ENCODE data around the gene PLEKHN1. TPM values are rescaled to one million over a fixed set of nuclear protein-coding genes. Genes with fewer than 3 reads are reported as not detected.

The PLEKHN1 gene
- total RNA-seq, 1 experiment from 2014 or later = 0.04 TPM

DNA sequence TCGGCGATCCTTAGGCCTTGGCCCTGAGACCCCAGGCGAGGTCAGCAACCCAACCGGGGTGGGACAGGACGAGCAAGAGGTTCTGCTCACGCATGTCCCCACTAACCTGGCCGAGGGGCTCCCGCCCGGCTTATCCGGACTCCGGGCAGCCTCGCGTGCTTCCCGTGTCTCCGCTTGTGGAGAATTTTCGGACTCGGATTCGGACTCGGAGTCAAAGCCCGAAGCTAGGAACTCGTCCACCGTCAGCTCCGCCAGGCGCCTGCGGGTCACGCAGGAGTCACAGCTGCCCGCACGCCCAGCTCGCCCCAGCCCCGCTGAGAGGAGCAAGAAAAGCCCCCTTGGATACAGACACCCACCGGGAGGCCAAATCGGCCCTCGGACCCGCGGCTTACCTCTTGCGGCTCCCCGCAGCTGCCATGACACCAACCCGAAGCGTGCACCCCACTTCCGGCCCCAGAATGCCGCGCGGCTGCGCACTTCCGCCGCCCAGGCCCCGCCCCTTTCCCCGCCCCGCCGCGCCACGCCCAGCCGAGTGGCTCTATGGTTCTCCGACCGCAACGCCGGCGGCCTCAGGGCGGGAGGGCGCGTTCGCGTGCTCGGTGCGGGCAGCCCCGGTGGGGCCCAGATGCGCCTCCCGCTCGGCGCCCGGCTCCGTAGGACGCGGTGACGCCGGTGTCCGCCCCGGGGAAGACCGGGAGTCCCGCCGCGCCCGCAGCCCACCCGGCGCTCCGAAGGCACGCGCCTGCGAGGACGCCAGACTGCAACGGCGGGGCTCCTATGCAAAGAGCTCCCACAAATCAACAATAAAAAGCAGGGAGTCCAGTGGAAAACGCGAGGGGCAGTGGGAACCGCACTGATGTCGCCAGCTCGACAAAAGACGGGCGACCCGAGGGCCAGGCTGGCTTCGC lies 7.2 kb upstream of the PLEKHN1 start, which contains the start of gene NOC2L:
TSS of gene NOC2L (minus strand) at position 434 of the 908 bp plus-strand sequence. CDS start at position 418, 16 bp downstream.
- Histone ChIP-seq H3K27ac (peak within 1 kb of the TSS; percentile 37), H3K4me1 (peaks cover 5% of the 10 kb centered on the region; the same call in 1 of the 2 replicates), H3K36me3 (peaks cover 26% of the 10 kb centered on the region), H3K9me3 (replicated peaks) (no peaks in the 10 kb centered on the region), H3K4me3 (peak within 1 kb of the TSS; percentile 95), H3K27me3 (no peaks in the 10 kb centered on the region)
- DNase-seq = peak; percentile 94

DNA sequence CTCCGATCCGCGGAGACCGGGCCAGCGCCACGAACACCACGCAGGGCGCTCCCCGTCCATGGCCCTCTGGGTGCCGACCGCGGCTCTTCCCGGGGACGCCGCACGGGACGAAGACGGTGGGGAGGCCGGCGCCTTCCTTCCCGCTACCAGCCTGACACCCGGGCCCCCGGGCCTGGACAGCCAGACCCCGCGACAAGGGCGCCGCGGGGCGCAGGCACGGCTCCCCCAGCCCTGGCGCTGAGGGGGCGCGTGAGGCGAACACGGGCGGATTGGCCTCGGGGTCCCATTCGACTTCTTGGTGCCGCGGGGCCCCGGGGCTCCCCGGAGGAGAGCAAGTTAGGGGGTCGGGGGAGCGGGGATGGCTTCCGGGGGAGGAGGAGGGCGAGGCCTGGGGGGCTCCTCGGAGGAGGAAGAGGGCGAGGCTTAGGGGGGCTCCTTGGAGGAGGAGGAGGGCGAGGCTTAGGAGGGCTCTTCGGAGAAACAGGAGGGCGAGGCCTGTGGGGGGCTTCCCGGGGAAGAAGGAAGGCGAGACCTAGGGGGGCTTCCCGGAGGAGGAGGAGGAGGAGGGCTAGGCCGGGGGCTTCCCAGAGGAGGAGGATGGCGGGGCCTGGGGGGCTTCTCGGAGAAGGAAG lies 6.4 kb upstream of the PLEKHN1 start:
- H3K4me3 ChIP-seq = peak overlapping the region; percentile 73

DNA sequence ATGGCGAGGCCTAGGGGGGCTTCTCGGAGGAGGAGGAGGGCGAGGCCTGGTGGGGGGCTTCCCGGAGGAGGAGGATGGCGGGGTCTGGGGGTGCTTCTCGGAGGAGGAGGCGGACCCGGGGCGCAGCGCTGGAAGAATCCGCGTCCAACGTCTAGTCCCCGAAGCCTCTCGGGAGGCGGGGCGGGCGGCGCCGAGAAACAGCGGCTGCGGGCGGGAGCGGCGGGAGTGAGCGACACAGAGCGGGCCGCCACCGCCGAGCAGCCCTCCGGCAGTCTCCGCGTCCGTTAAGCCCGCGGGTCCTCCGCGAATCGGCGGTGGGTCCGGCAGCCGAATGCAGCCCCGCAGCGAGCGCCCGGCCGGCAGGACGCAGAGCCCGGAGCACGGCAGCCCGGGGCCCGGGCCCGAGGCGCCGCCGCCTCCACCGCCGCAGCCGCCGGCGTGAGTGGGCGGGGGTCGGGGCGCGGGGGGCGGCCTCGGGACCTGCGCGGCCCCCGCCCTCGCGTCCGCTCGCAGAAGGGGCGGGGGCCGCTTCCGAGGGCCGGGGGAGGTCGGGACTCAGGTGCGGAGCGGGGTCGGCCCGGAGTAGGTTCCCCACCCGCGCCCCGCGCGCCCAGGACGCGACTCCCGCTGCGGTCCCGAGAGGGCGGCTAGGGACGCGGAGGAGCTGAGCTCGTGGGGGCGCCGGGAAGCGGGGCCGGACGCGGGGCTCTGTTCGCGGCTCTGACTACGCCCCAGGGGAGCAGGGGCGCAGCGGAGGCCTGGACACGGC lies 5.7 kb upstream of the PLEKHN1 start, which contains the start of gene KLHL17:
TSS of gene KLHL17 (plus strand) at position 222 of the 769 bp plus-strand sequence. CDS start at position 332, 110 bp downstream.
- no peaks in the 10 kb centered on the region for H3K9me3 ChIP-seq (replicated peaks)
- H3K27me3 ChIP-seq = no peaks in the 10 kb centered on the region
- peak within 1 kb of the TSS; percentile 95 for H3K4me3 ChIP-seq
- peak; percentile 80 to 85 for DNase-seq
- peaks cover 5% of the 10 kb centered on the region; the same call in 1 of the 2 replicates for H3K4me1 ChIP-seq
- no peak within 1 kb of the TSS for H3K27ac ChIP-seq
- peaks cover 15% of the 10 kb centered on the region for H3K36me3 ChIP-seq

More for the DNA sequence above, 6.4 kb upstream of the PLEKHN1 start:
- Histone ChIP-seq H3K9me3 (replicated peaks) (no peaks in the 10 kb centered on the region), H3K4me1 (peaks cover 5% of the 10 kb centered on the region; the same call in 1 of the 2 replicates), H3K36me3 (peaks cover 20% of the 10 kb centered on the region), H3K27me3 (no peaks in the 10 kb centered on the region), H3K27ac (no peak overlapping the region)
- DNase-seq = no peak

- Histone ChIP-seq H3K36me3 (peaks cover 10% of the 10 kb centered on the region), H3K4me1 (peaks cover 5% of the 10 kb centered on the region; the same call in 1 of the 2 replicates), H3K9me3 (replicated peaks) (no peaks in the 10 kb centered on the region), H3K27ac (no peak overlapping the region), H3K27me3 (no peaks in the 10 kb centered on the region), H3K4me3 (peak overlapping the region; percentile 73)
- peak in 1 of 2 experiments; percentile 35 for DNase-seq
Observed at GRCh38 chr1:961132-961669, 5.1 kb upstream of the PLEKHN1 start.

- no peaks in the 10 kb centered on the region for H3K9me3 ChIP-seq (replicated peaks)
- no peak overlapping the region for H3K4me3 ChIP-seq
- no peaks in the 10 kb centered on the region for H3K36me3 ChIP-seq
- H3K4me1 ChIP-seq = peaks cover 5% of the 10 kb centered on the region; the same call in 1 of the 2 replicates
- no peak overlapping the region for H3K27ac ChIP-seq
- DNase-seq = no peak
- H3K27me3 ChIP-seq = no peaks in the 10 kb centered on the region
Observed at GRCh38 chr1:962381-963300, 3.6 kb upstream of the PLEKHN1 start.

DNA sequence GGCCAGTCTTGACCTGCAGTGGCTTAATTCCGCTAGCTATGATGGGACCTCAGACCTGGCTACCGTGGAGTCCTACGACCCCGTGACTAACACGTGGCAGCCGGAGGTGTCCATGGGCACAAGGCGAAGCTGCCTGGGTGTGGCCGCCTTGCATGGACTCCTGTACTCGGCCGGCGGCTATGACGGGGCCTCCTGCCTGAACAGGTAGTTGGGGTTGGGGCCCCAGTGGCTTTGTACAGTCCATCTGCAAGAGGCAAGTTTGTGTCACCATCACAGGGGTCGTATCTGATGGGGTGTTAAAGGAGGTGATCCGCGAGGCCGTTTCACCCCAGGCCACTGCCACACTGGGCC lies 3.0 kb upstream of the PLEKHN1 start:
- no peak for DNase-seq
- Histone ChIP-seq H3K4me1 (no peaks in the 10 kb centered on the region), H3K27ac (no peak overlapping the region), H3K9me3 (replicated peaks) (no peaks in the 10 kb centered on the region), H3K36me3 (no peaks in the 10 kb centered on the region), H3K27me3 (no peaks in the 10 kb centered on the region), H3K4me3 (no peak overlapping the region)

DNA sequence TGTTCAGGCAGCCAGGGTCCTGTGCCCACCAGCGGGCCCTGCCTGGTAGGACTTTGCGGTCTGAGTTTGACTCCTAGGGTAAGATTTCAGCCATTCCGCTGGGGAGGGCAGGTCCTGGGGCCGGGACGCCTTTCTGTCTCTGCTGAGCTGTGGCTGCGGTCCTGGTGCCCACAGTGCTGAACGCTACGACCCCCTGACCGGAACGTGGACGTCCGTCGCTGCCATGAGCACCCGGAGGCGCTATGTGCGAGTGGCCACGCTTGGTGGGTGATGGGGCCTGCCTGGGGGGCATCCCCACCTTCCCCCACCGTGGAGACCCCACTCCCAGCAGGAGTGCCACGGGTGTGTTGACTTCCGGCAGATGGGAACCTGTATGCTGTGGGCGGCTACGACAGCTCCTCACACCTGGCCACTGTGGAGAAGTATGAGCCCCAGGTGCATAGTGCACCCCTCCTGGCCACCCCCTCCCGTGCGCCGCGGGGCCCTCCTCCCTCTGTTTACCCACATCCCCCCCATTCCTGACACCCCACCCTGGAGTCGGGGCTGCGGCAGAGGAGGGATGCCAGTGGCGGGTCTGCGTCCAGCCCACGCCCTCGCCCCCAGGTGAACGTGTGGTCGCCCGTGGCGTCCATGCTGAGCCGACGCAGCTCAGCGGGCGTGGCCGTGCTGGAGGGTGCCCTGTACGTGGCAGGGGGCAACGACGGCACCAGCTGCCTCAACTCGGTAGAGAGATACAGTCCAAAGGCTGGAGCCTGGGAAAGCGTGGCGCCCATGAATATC lies 2.3 kb upstream of the PLEKHN1 start:
- no peaks in the 10 kb centered on the region for H3K9me3 ChIP-seq (replicated peaks)
- H3K27me3 ChIP-seq = no peaks in the 10 kb centered on the region
- H3K36me3 ChIP-seq = no peaks in the 10 kb centered on the region
- H3K4me1 ChIP-seq = no peaks in the 10 kb centered on the region
- H3K27ac ChIP-seq = no peak overlapping the region
- DNase-seq = no peak
- no peak overlapping the region for H3K4me3 ChIP-seq

GRCh38 chr1:964691-965525 lies 1.4 kb upstream of the PLEKHN1 start:
- Histone ChIP-seq H3K4me3 (no peak overlapping the region), H3K27me3 (no peaks in the 10 kb centered on the region), H3K4me1 (no peaks in the 10 kb centered on the region), H3K9me3 (replicated peaks) (no peaks in the 10 kb centered on the region), H3K36me3 (no peaks in the 10 kb centered on the region), H3K27ac (no peak overlapping the region)
- no peak for DNase-seq

DNA sequence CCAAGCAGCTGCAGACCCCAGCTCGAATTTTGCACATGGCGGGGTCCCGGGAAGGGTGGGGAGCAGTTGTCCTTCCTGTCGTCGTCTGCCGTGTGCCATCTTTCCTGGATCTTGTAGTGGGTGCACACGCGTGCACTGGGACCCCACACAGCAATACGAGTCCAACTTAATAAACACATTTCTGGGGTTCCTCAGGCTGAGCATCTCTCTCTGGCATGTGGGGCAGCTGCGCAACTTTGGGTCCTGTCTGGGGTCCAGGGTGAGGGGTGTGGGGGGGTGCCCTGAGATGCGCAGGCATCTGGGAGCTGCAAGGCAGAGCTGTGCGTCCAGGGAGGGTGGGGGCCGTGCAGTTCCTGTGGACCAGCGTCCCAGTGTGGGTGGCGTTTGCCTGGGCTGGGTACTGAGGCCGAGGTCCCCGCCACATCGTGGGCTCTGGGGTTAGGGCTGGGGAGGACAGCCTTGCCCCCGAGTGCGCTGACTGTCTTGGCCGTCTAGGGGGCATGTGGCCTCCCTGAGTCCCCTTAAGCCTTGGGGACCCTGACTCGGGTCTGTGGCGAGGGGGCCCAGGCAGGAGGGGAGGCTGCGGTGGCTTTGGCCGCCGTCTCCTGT lies 652 bp upstream of the PLEKHN1 start:
- Histone ChIP-seq H3K27me3 (no peaks in the 10 kb centered on the region), H3K36me3 (no peaks in the 10 kb centered on the region), H3K4me3 (no peak overlapping the region)

DNA sequence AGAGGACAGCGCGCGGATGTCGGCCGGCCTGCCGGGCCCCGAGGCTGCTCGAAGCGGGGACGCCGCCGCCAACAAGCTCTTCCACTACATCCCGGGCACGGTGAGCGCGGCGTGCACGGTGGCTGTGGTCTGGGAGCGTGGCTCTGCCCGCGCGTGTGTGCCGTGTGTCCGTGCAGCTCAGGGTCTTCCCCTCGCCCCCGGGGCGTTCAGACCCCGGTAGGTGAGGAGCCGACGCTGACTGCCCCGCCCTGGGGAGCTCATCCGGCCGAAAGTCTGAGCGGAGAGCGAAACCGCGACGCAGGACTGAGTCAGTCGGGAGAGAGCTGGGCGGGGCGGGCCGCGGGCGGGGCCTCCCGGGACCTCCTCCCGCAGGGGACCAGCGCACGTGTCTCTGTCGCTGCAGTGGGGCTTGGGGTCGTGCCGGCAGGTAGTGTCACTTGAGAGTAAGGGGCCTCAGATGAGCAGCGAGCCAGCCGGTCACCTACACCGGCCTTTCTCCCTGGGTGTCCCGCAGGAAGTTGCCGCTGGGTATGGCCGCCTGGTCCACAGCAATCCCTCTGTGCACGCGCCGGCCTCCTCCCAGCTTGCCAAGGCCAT lies 520 bp downstream of the PLEKHN1 start:
- H3K27ac ChIP-seq = no peak overlapping the region
- peak; percentile 38 to 39 for DNase-seq

More for the DNA sequence above, 652 bp upstream of the PLEKHN1 start:
- Histone ChIP-seq H3K9me3 (replicated peaks) (no peaks in the 10 kb centered on the region), H3K27ac (no peak overlapping the region), H3K4me1 (no peaks in the 10 kb centered on the region)
- no peak for DNase-seq

DNA sequence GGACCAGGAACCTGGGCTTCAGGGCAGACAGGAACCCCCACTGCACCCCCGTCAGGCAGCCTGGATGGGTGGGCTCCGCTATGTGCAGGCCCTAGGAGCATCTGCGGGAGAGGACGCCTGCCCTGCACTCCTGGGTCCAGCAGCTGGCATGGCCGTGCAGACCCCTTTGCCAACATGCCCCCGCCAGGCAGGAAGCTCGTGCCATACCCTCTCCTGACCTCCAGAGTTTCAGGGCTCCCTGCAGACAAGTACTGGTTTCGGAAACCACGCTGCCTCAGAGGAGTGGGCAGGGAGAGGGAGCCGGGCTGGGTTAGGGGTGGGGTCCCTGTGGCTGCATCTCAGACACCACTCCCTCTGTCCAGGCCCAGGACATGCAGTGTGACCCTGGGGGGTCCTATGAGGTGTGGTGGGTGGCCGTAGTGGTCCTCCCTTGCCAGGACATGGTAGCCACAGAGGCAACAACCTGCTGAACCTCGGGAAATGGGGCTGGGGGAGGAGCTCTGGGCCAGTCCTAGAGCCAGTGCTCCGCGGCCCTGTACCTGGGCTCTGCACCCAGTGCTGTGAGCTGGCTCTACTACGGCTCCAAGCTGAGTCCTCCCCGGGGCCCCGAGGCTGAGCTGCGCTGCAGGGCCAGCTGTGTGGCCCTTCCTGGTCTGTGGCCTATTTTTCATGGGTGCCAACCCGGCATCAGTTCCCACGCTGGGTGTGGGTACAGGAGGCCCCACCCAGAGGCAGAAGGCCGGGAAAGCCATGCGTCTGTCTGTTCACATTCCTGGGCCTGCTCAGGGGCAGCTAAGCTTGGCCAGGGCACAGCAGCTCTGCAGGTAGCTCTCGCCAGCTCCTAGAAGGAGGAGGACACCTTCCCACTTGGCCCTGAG lies 1.4 kb downstream of the PLEKHN1 start:
- no peaks in the 10 kb centered on the region for H3K4me1 ChIP-seq
- no peaks in the 10 kb centered on the region for H3K36me3 ChIP-seq
- no peak for DNase-seq
- H3K27me3 ChIP-seq = no peaks in the 10 kb centered on the region
- no peak overlapping the region for H3K27ac ChIP-seq
- no peaks in the 10 kb centered on the region for H3K9me3 ChIP-seq (replicated peaks)
- H3K4me3 ChIP-seq = no peak overlapping the region

More for the DNA sequence above, 520 bp downstream of the PLEKHN1 start:
- no peaks in the 10 kb centered on the region for H3K36me3 ChIP-seq
- no peaks in the 10 kb centered on the region for H3K4me1 ChIP-seq
- H3K9me3 ChIP-seq (replicated peaks) = no peaks in the 10 kb centered on the region
- peak overlapping the region; percentile 48 for H3K4me3 ChIP-seq
- H3K27me3 ChIP-seq = no peaks in the 10 kb centered on the region

Data from SJCRH30 (cell line).